ENCODE measurements around the gene FUT2.

- TF ChIP-seq NAIF1 (CRISPR knock-in tag; IDR thresholded peaks at IDR 0.05; ENCODE audit: borderline replicate concordance) = no peak
- no peak for TF ChIP-seq ZNF629 (CRISPR knock-in tag; conservative IDR thresholded peaks at IDR 0.05)
- TF ChIP-seq ZNF230 (CRISPR knock-in tag; IDR thresholded peaks at IDR 0.05) = no peak
- no peak for TF ChIP-seq EZH2 (conservative IDR thresholded peaks at IDR 0.05; ENCODE audit: low read depth, low read length)
- no peak for TF ChIP-seq ZNF570 (CRISPR knock-in tag; IDR thresholded peaks at IDR 0.05; ENCODE audit: borderline replicate concordance)
- no peak for TF ChIP-seq NR2C2 (CRISPR knock-in tag; IDR thresholded peaks at IDR 0.05; ENCODE audit: borderline replicate concordance)
These were observed 6.3 kb upstream of the FUT2 start for GRCh38 chr19:48689449-48689848.
